ENCODE results near the gene FRAS1.
"Not testable (repeated sequence)": the region's sequence is repeated elsewhere in the genome, so short reads cannot be mapped to it uniquely, and the experiment has no call there.

Gene FRAS1

GRCh38 chr4:78297116-78297800, 240.1 kb downstream of the FRAS1 start:
- no peak for DNase-seq

- DNase-seq, result no peak
Measured at GRCh38 chr4:78298618-78299017, 241.5 kb downstream of the FRAS1 start.

- no peak for DNase-seq
Measured at GRCh38 chr4:78299565-78299972, 242.4 kb downstream of the FRAS1 start.

- not testable (repeated sequence) for DNase-seq
Measured at GRCh38 chr4:78307263-78307662, 250.1 kb downstream of the FRAS1 start.

GRCh38 chr4:78308517-78308916, 251.4 kb downstream of the FRAS1 start:
- DNase-seq, result no peak

- no peak for DNase-seq
Measured at GRCh38 chr4:78309352-78309751, 252.2 kb downstream of the FRAS1 start.

GRCh38 chr4:78310007-78310739, 253.1 kb downstream of the FRAS1 start:
- DNase-seq, result no peak

- DNase-seq, result no peak
Measured at GRCh38 chr4:78310740-78311115, 253.6 kb downstream of the FRAS1 start.

GRCh38 chr4:78311306-78311705, 254.2 kb downstream of the FRAS1 start:
- DNase-seq, result no peak

GRCh38 chr4:78312989-78313753, 256.0 kb downstream of the FRAS1 start:
- no peak for DNase-seq

GRCh38 chr4:78313754-78314120, 256.6 kb downstream of the FRAS1 start:
- DNase-seq, result no peak

GRCh38 chr4:78318126-78318525, 261.0 kb downstream of the FRAS1 start:
- DNase-seq, result no peak

GRCh38 chr4:78320349-78320935, 263.3 kb downstream of the FRAS1 start:
- no peak for DNase-seq

GRCh38 chr4:78322032-78322431, 264.9 kb downstream of the FRAS1 start:
- DNase-seq, result no peak

GRCh38 chr4:78323439-78323838, 266.3 kb downstream of the FRAS1 start:
- DNase-seq, result no peak

- DNase-seq, result no peak
Measured at GRCh38 chr4:78324625-78325024, 267.5 kb downstream of the FRAS1 start.

- DNase-seq, result no peak
Measured at GRCh38 chr4:78325271-78326157, 268.4 kb downstream of the FRAS1 start.

GRCh38 chr4:78328591-78328990, 271.5 kb downstream of the FRAS1 start:
- DNase-seq, result not testable (repeated sequence)

GRCh38 chr4:78331186-78331585, 274.1 kb downstream of the FRAS1 start:
- no peak for DNase-seq

- no peak for DNase-seq
Measured at GRCh38 chr4:78331965-78332364, 274.8 kb downstream of the FRAS1 start.

GRCh38 chr4:78332976-78333375, 275.9 kb downstream of the FRAS1 start:
- no peak for DNase-seq

Measured in left hindlimb (tissue), 1 donor.